ENCODE measurements around the gene ARFGEF2.

- TF ChIP-seq CTCF (conservative IDR thresholded peaks at IDR 0.05; ENCODE audit: low read depth, low read length) (no peak), USF2 (IDR thresholded peaks at IDR 0.05; ENCODE audit: low read depth, low read length) (no peak), RAD21 (IDR thresholded peaks at IDR 0.05; ENCODE audit: low read length) (no peak), ELK1 (IDR thresholded peaks at IDR 0.05; ENCODE audit: borderline replicate concordance, low read depth, low read length) (no peak), POLR2A (IDR thresholded peaks at IDR 0.05; ENCODE audit: low read depth, low read length) (no peak), CHD1 (IDR thresholded peaks at IDR 0.05; ENCODE audit: low read depth, low read length) (no peak), SMC3 (IDR thresholded peaks at IDR 0.05; ENCODE audit: low read depth, low read length) (no peak), BHLHE40 (IDR thresholded peaks at IDR 0.05; ENCODE audit: low read depth, low read length) (no peak), CEBPB (IDR thresholded peaks at IDR 0.05; ENCODE audit: low read depth, low read length) (no peak), FOS (IDR thresholded peaks at IDR 0.05; ENCODE audit: low read depth, low read length) (no peak), MAZ (IDR thresholded peaks at IDR 0.05; ENCODE audit: borderline replicate concordance, low read depth, low read length) (no peak), MAFK (IDR thresholded peaks at IDR 0.05; ENCODE audit: low read depth, low read length) (no peak)
These were observed 10.9 kb downstream of the ARFGEF2 start for GRCh38 chr20:48932375-48932941.

Data from IMR-90 (cell line).